H1 (cell line): ENCODE results near the gene GIN1. TPM values are rescaled to one million over a fixed set of nuclear protein-coding genes. Genes with fewer than 3 reads are reported as not detected.

Source experiments
- CTCF ChIA-PET: fragments of 300-600 bp; sonication (Branson Sonifier 250); formaldehyde crosslinking; loops from one replicate; lab custom pipeline; 2021; ENCODE audit not compliant: partially characterized antibody; lab: Charles Lee
- POLR2A ChIA-PET: fragments of 300-600 bp; sonication (Branson Sonifier 250); formaldehyde crosslinking; loops from one replicate; lab custom pipeline; 2021; ENCODE audit warnings: inconsistent platforms; ENCODE audit not compliant: partially characterized antibody; lab: Charles Lee
- DNase-seq, 2 experiments: peaks; one replicate each; pipeline versions ENCODE4 v3.0.0 to v3.0.0-alpha.2; 2010 to 2022; ENCODE audit warnings: low spot score in 2 of 2, low read depth in 1 of 2, mixed read lengths in 1 of 2
- FAIRE-seq: peaks from 2 replicates; lab custom pipeline; 2011; peaks lifted over from hg19 to GRCh38; lab: Jason Lieb, UNC
- H2AFZ ChIP-seq: 2 replicates; pipeline ENCODE4 v1.8.1; 2012; ENCODE audit warnings: low read length, inconsistent platforms
- H2AK5ac ChIP-seq: 2 replicates; pipeline ENCODE4 v1.6.1; 2013; ENCODE audit warnings: low read depth, low read length
- H2BK120ac ChIP-seq: replicated peaks from 2 replicates; pipeline ENCODE3; 2013; ENCODE audit warnings: low read depth, low read length, inconsistent platforms
- H2BK12ac ChIP-seq: 2 replicates; pipeline ENCODE4 v1.6.1; 2013; ENCODE audit warnings: low read depth, low read length
- H2BK15ac ChIP-seq: 2 replicates; pipeline ENCODE4 v1.6.1; 2013; ENCODE audit warnings: low read length
- H2BK20ac ChIP-seq: 2 replicates; pipeline ENCODE4 v1.6.1; 2013; ENCODE audit warnings: low read length
- H2BK5ac ChIP-seq: 2 replicates; pipeline ENCODE4 v1.6.1; 2013; ENCODE audit warnings: low read depth, low read length
- H3K14ac ChIP-seq: 2 replicates; pipeline ENCODE4 v1.6.1; 2013; ENCODE audit warnings: inconsistent platforms; ENCODE audit not compliant: insufficient read length
- H3K18ac ChIP-seq: 2 replicates; pipeline ENCODE4 v1.6.1; 2013; ENCODE audit warnings: low read length; ENCODE audit errors: extremely low read depth
- H3K23ac ChIP-seq: 2 replicates; pipeline ENCODE4 v1.6.1; 2013; ENCODE audit warnings: inconsistent platforms; ENCODE audit not compliant: insufficient read length
- H3K23me2 ChIP-seq: 2 replicates; pipeline ENCODE4 v1.6.1; 2013; ENCODE audit warnings: low read depth, low read length
- H3K27ac ChIP-seq: 2 replicates; pipeline ENCODE4 v1.6.1; 2011; ENCODE audit warnings: low read depth, low read length, inconsistent platforms
- H3K27me3 ChIP-seq, 4 experiments: replicated peaks in 1 of 4; 1 replicate in 1 of 4; 2 replicates in 3 of 4; pipeline versions ENCODE4 v1.6.1 to v1.8.1; 2011 to 2013; ENCODE audit warnings: low read length in 3 of 4, mild to moderate bottlenecking in 3 of 4, inconsistent platforms in 2 of 4, mixed read lengths in 2 of 4, moderate library complexity in 1 of 4; ENCODE audit not compliant: control insufficient read depth in 3 of 4, insufficient read depth in 3 of 4; ENCODE audit errors: extremely low read depth in 1 of 4
- H3K36me3 ChIP-seq, 4 experiments: 2 replicates each; pipeline versions ENCODE4 v1.6.1 to v1.8.1; 2011 to 2013; ENCODE audit warnings: mild to moderate bottlenecking in 4 of 4, low read length in 3 of 4, moderate library complexity in 2 of 4, control low read depth in 1 of 4, inconsistent platforms in 1 of 4; ENCODE audit not compliant: insufficient read depth in 4 of 4, control insufficient read depth in 2 of 4
- H3K4ac ChIP-seq: replicated peaks from 2 replicates; pipeline ENCODE3; 2013; ENCODE audit warnings: low read length, low read depth, mixed read lengths, inconsistent platforms; ENCODE audit not compliant: insufficient read length
- H3K4me1 ChIP-seq, 4 experiments: replicated peaks in 1 of 4; 1 replicate in 1 of 4; 2 replicates in 3 of 4; pipeline versions ENCODE4 v1.6.1 to v1.8.1; 2011 to 2013; ENCODE audit warnings: low read length in 3 of 4, inconsistent platforms in 2 of 4, mixed read lengths in 1 of 4; ENCODE audit not compliant: insufficient read depth in 4 of 4, control insufficient read depth in 3 of 4
- H3K4me2 ChIP-seq, 2 experiments: 2 replicates each; pipeline versions ENCODE4 v1.6.1 to v1.8.1; 2011 to 2013; ENCODE audit warnings: low read depth in 2 of 2, low read length in 2 of 2, control low read depth in 1 of 2, inconsistent platforms in 1 of 2, mild to moderate bottlenecking in 1 of 2; ENCODE audit not compliant: insufficient read depth in 1 of 2
- H3K4me3 ChIP-seq, 4 experiments: fragments of 200-600, 300-600 bp in 1 of 4; sonication (generic), shearing (Covaris generic), sonication (Bioruptor Twin) in 1 of 4; 2 replicates each; pipeline versions ENCODE4 v1.5.1 to v1.8.1; 2011 to 2016; ENCODE audit warnings: low read length in 4 of 4, low read depth in 3 of 4, control low read depth in 2 of 4, inconsistent platforms in 2 of 4, mild to moderate bottlenecking in 2 of 4, mixed read lengths in 1 of 4, moderate library complexity in 1 of 4; ENCODE audit not compliant: insufficient read depth in 2 of 4; ENCODE audit errors: extremely low read depth in 1 of 4
- H3K56ac ChIP-seq: replicated peaks from 2 replicates; pipeline ENCODE3; 2013; ENCODE audit warnings: low read depth, mild to moderate bottlenecking, mixed read lengths, low read length, inconsistent platforms; ENCODE audit not compliant: insufficient read length
- H3K79me1 ChIP-seq: 2 replicates; pipeline ENCODE4 v1.6.1; 2013; ENCODE audit warnings: low read depth, low read length, control low read depth
- H3K79me2 ChIP-seq, 2 experiments: 2 replicates each; pipeline versions ENCODE4 v1.6.1 to v1.8.1; 2012 to 2013; ENCODE audit warnings: low read length in 2 of 2, mild to moderate bottlenecking in 2 of 2, inconsistent platforms in 1 of 2; ENCODE audit not compliant: insufficient read depth in 2 of 2, control insufficient read depth in 1 of 2
- H3K9ac ChIP-seq, 4 experiments: replicated peaks in 1 of 4; 1 replicate in 1 of 4; 2 replicates in 3 of 4; pipeline versions ENCODE4 v1.6.1 to v1.8.1; 2011 to 2013; ENCODE audit warnings: low read depth in 3 of 4, low read length in 3 of 4, control low read depth in 2 of 4, mild to moderate bottlenecking in 2 of 4, moderate library complexity in 2 of 4, inconsistent platforms in 1 of 4; ENCODE audit errors: extremely low read depth in 1 of 4
- H3K9me3 ChIP-seq, 2 experiments: 2 replicates each; pipeline versions ENCODE4 v1.6.1 to v1.8.1; 2012 to 2013; ENCODE audit warnings: mild to moderate bottlenecking in 2 of 2, moderate library complexity in 2 of 2, control low read depth in 1 of 2, inconsistent platforms in 1 of 2, low read depth in 1 of 2, low read length in 1 of 2, mixed read lengths in 1 of 2; ENCODE audit not compliant: insufficient read depth in 2 of 2
- H4K20me1 ChIP-seq, 2 experiments: replicated peaks in 1 of 2; 2 replicates each; pipeline versions ENCODE3 to v1.8.1; 2011 to 2013; ENCODE audit warnings: inconsistent platforms in 2 of 2, low read length in 2 of 2, mild to moderate bottlenecking in 1 of 2; ENCODE audit not compliant: insufficient read depth in 2 of 2, control insufficient read depth in 1 of 2
- H4K5ac ChIP-seq: 2 replicates; pipeline ENCODE4 v1.6.1; 2013; ENCODE audit warnings: low read length, low read depth, mixed read lengths, inconsistent platforms; ENCODE audit not compliant: insufficient read length
- H4K8ac ChIP-seq: 2 replicates; pipeline ENCODE4 v1.8.0; 2013; ENCODE audit warnings: mild to moderate bottlenecking, moderate library complexity, low read length, inconsistent platforms; ENCODE audit not compliant: insufficient read depth; ENCODE audit errors: extremely low read depth
- H4K91ac ChIP-seq: replicated peaks from 2 replicates; pipeline ENCODE3; 2013; ENCODE audit warnings: low read length, mixed read lengths, inconsistent platforms; ENCODE audit not compliant: insufficient read length
- ATF2 ChIP-seq: IDR thresholded peaks from 2 replicates; pipeline ENCODE4 v1.6.1; 2012; ENCODE audit warnings: low read length, inconsistent platforms
- BCL11A ChIP-seq, 2 experiments: IDR thresholded peaks; one replicate each; pipeline ENCODE4 v1.6.1; 2011; ENCODE audit warnings: low read depth in 2 of 2, low read length in 2 of 2, mild to moderate bottlenecking in 2 of 2
- CTBP2 ChIP-seq: IDR thresholded peaks from 2 replicates; pipeline ENCODE4 v1.7.0; 2011; ENCODE audit warnings: borderline replicate concordance, mild to moderate bottlenecking, moderate library complexity, mixed read lengths, low read length; ENCODE audit not compliant: insufficient read depth, insufficient read length
- FOSL1 ChIP-seq: IDR thresholded peaks from 2 replicates; pipeline ENCODE4 v1.6.1; 2011; ENCODE audit warnings: mild to moderate bottlenecking, low read depth, low read length, moderate library complexity; ENCODE audit not compliant: insufficient read depth
- GTF2F1 ChIP-seq: IDR thresholded peaks from 2 replicates; pipeline ENCODE4 v1.6.1; 2012; ENCODE audit warnings: low read depth, low read length, improper control_type of control experiment, borderline replicate concordance
- JUN ChIP-seq: IDR thresholded peaks from 2 replicates; pipeline ENCODE4 v1.6.1; 2011; ENCODE audit warnings: low read depth, mild to moderate bottlenecking, improper control_type of control experiment, low read length
- KDM5A ChIP-seq: fragments of 200-600 bp; IDR thresholded peaks from 2 replicates; pipeline ENCODE4 v1.7.1; 2012; ENCODE audit warnings: mild to moderate bottlenecking, low read length, inconsistent platforms, mixed read lengths
- POLR2A ChIP-seq, 2 experiments: IDR thresholded peaks; 1 replicate in 1 of 2; 2 replicates in 1 of 2; pipeline ENCODE4 v1.6.1; 2011; ENCODE audit warnings: low read depth in 2 of 2, low read length in 2 of 2, mild to moderate bottlenecking in 2 of 2; ENCODE audit errors: control extremely low read depth in 1 of 2
- RXRA ChIP-seq: IDR thresholded peaks from 2 replicates; pipeline ENCODE4 v1.6.1; 2011; ENCODE audit warnings: low read depth, mild to moderate bottlenecking, low read length, moderate library complexity; ENCODE audit not compliant: insufficient read depth
- TAF7 ChIP-seq: optimal IDR thresholded peaks from 2 replicates; pipeline ENCODE3; 2011; ENCODE audit warnings: low read depth, mild to moderate bottlenecking, inconsistent platforms, low read length, moderate library complexity, borderline replicate concordance
- YY1 ChIP-seq: IDR thresholded peaks from 2 replicates; pipeline ENCODE4 v1.6.1; 2011; ENCODE audit warnings: low read depth, mild to moderate bottlenecking, low read length
- WGBS, 2 experiments: shearing (Covaris generic) in 1 of 2; methylation state at CpG; one replicate each; pipeline versions ENCODE4 v1.1.6 to v1.1.7; 2013 to 2015; ENCODE audit warnings: low lambda C conversion rate in 2 of 2, mixed read lengths in 2 of 2, inconsistent platforms in 1 of 2, low coverage in 1 of 2, missing lambda C conversion rate in 1 of 2; ENCODE audit not compliant: insufficient replicate concordance in 2 of 2, insufficient coverage in 1 of 2, insufficient read length in 1 of 2; ENCODE audit errors: extremely low coverage in 1 of 2, missing lambda C conversion rate in 1 of 2; 5-methylcytosine and 5-hydroxymethylcytosine counted together
- polyA plus RNA-seq, 7 experiments: library from polyadenylated mRNA; depleted of rRNA in 3 of 7; stranded (reverse) in 5 of 7; unstranded in 2 of 7; fragments of >200 nt in 5 of 7; fragments of 200-250 nt in 2 of 7; gene quantifications; 1 replicate in 5 of 7; 2 replicates in 1 of 7; 4 replicates in 1 of 7; pipeline versions ENCODE4 v1.2.1 to v1.2.3, GENCODE V29; 2011 to 2013; ENCODE audit warnings: missing spikeins in 2 of 7, mixed read lengths in 2 of 7
- total RNA-seq: library from RNA; stranded (reverse); fragmentation: NEBNext Ultra II Directional; extraction: Animal tissue kit (Norgen Biotek cat#: 25700); gene quantifications from 2 replicates; pipeline ENCODE4 v1.2.1, GENCODE V29; 2021
- TF ChIP-seq, protein P1 (sequence below): IDR thresholded peaks from 2 replicates; pipeline ENCODE4 v1.6.1; 2011; ENCODE audit warnings: low read length, improper control_type of control experiment

GIN1 gene
- total and polyA plus RNA-seq, 2 of the 8 experiments (the other 6 are each of a cell fraction or from before 2014, with no cell fraction given): 1.9 to 7.1 TPM

DNA sequence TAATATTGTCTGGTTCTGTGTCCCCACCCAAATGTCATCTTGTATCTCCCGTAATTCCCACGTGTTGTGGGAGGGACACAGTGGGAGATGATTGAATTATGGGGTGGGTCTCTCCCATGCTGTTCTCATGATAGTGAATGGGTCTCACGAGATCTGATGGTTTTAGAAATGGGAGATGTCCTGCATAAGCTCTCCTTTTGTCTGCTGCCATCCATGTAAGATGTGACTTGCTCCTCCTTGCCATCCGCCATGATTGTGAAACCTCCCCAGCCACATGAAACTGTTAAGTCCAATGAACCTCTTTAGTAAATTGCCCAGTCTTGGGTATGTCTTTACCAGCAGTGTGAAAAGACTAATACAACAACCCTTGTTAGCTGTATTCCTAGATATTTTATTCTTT, 44.5 kb downstream of the GIN1 start:
- H3K36me3 ChIP-seq: peaks cover 0 to 6% (median 0%) of the 10 kb centered on the region in 4 experiments; a peak in 2 of 8 replicates
- no peaks in the 10 kb centered on the region for H3K79me2 ChIP-seq
- WGBS, 2 experiments: 95% methylated on average over 4 of the region's 4 CpGs; no CpG with 5 or more reads in 1 of the 2 experiments
- no peaks in the 10 kb centered on the region for H4K20me1 ChIP-seq
- H3K27me3 ChIP-seq: no peaks in the 10 kb centered on the region
- H3K4me3 ChIP-seq: no peak overlapping the region
- no peak overlapping the region for H2AK5ac ChIP-seq
- H3K4me2 ChIP-seq: no peak overlapping the region
- ChIA-PET POLR2A (no interaction called here), CTCF (interaction anchor here (0.8 to 1.9 kb wide), 3 partner anchors 11 to 98 kb away, joined by 3 to 5 read pairs (median 3); no protein-coding TSS in a partner anchor)
- H3K27ac ChIP-seq: no peak overlapping the region
- H2BK120ac ChIP-seq: no peak overlapping the region
- H3K4ac ChIP-seq: no peak overlapping the region
- no peaks in the 10 kb centered on the region for H3K79me1 ChIP-seq
- H3K56ac ChIP-seq: no peak overlapping the region
- no peak for FAIRE-seq
- no peak for DNase-seq
- no peak overlapping the region for H3K14ac ChIP-seq
- H2BK20ac ChIP-seq: no peak overlapping the region
- no peak overlapping the region for H4K91ac ChIP-seq
- H3K4me1 ChIP-seq: no peaks in the 10 kb centered on the region
- H2BK5ac ChIP-seq: no peak overlapping the region
- H2BK12ac ChIP-seq: no peak overlapping the region
- H3K18ac ChIP-seq: no peak overlapping the region
- no peak overlapping the region for H3K9ac ChIP-seq
- no peak overlapping the region for H2BK15ac ChIP-seq
- no peaks in the 10 kb centered on the region for H3K23me2 ChIP-seq
- no peak overlapping the region for H4K8ac ChIP-seq
- peaks cover 30 to 31% of the 10 kb centered on the region in 2 experiments for H3K9me3 ChIP-seq
- no peak overlapping the region for H4K5ac ChIP-seq
- no peak overlapping the region for H3K23ac ChIP-seq
- H2AFZ ChIP-seq: no peak overlapping the region
- no peak for TF ChIP-seq BCL11A (IDR thresholded peaks at IDR 0.05; ENCODE audit: low read depth in 2 of 2, low read length in 2 of 2)
- no peak for TF ChIP-seq RXRA
- no peak for TF ChIP-seq TAF7
- no peak for TF ChIP-seq FOSL1
- TF ChIP-seq POLR2A (IDR thresholded peaks at IDR 0.05; ENCODE audit: control extremely low read depth in 1 of 2, low read depth in 2 of 2, low read length in 2 of 2): no peak
- TF ChIP-seq YY1: no peak
- TF ChIP-seq, protein P1, sequence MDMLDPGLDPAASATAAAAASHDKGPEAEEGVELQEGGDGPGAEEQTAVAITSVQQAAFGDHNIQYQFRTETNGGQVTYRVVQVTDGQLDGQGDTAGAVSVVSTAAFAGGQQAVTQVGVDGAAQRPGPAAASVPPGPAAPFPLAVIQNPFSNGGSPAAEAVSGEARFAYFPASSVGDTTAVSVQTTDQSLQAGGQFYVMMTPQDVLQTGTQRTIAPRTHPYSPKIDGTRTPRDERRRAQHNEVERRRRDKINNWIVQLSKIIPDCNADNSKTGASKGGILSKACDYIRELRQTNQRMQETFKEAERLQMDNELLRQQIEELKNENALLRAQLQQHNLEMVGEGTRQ: no peak
- no peak for TF ChIP-seq ATF2
- TF ChIP-seq CTBP2: no peak
- TF ChIP-seq GTF2F1: no peak
- no peak for TF ChIP-seq JUN
- no peak for TF ChIP-seq KDM5A
